GM12878 (cell line): Measurements from ENCODE around the gene FANCI. TPM values are rescaled to one million over a fixed set of nuclear protein-coding genes. Genes with fewer than 3 reads are reported as not detected.

Experiments
- ATAC-seq: fragments of 200-7000 bp; cut with Tn5 transposase; 3 replicates; pipeline ENCODE4 v1.9.1; 2020; ENCODE audit warnings: mild to moderate bottlenecking, moderate library complexity
- BruUV-seq: library from RNA; stranded (reverse); fragments of 400-500 nt; replicated peaks from 2 replicates; lab custom pipeline; 2021; lab: Mats Ljungman, UMichigan
- CTCF ChIA-PET: fragments of 300-600 bp; sonication (Branson Sonifier 250); formaldehyde crosslinking; extraction: SDS; loops from one replicate; lab custom pipeline; 2021; ENCODE audit warnings: inconsistent platforms; lab: Yijun Ruan, JAX
- POLR2A ChIA-PET: fragments of 350-600 bp; formaldehyde crosslinking; extraction: SDS; loops from one replicate; lab custom pipeline; 2021; ENCODE audit warnings: inconsistent platforms; lab: Charles Lee
- RAD21 ChIA-PET: fragments of 300-600 bp; sonication (Branson Sonifier 250); formaldehyde crosslinking; loops from one replicate; lab custom pipeline; 2023; ENCODE audit warnings: antibody characterized with exemption; ENCODE audit not compliant: unreplicated experiment; lab: Charles Lee
- SMC1A ChIA-PET: fragments of 300-600 bp; sonication (Branson Sonifier 250); formaldehyde crosslinking; loops from one replicate; lab custom pipeline; 2023; ENCODE audit not compliant: unreplicated experiment, uncharacterized antibody; lab: Charles Lee
- DNase-seq: peaks from one replicate; pipeline ENCODE4 v3.0.0-alpha.2; 2011; ENCODE audit warnings: low read depth, low spot score
- FAIRE-seq: peaks from 3 replicates; lab custom pipeline; 2011; peaks lifted over from hg19 to GRCh38; lab: Jason Lieb, UNC
- H2AFZ ChIP-seq: 2 replicates; pipeline ENCODE4 v1.6.0; 2011; ENCODE audit warnings: low read depth, low read length, control low read depth; ENCODE audit not compliant: control insufficient read depth
- H3K27ac ChIP-seq: 2 replicates; pipeline ENCODE4 v1.5.1; 2011; ENCODE audit warnings: control low read depth; ENCODE audit not compliant: control insufficient read depth, insufficient read depth
- H3K27me3 ChIP-seq, 2 experiments: replicated peaks in 1 of 2; 2 replicates each; pipeline versions ENCODE4 v1.6.0 to v1.6.1; 2011; ENCODE audit warnings: low read length in 1 of 2; ENCODE audit not compliant: control insufficient read depth in 2 of 2, insufficient read depth in 2 of 2
- H3K36me3 ChIP-seq, 2 experiments: 2 replicates each; pipeline ENCODE4 v1.5.1; 2011; ENCODE audit warnings: low read length in 1 of 2; ENCODE audit not compliant: control insufficient read depth in 2 of 2, insufficient read depth in 2 of 2
- H3K4me1 ChIP-seq: 2 replicates; pipeline ENCODE4 v1.6.1; 2011; ENCODE audit warnings: mild to moderate bottlenecking, low read length, moderate library complexity, mixed read lengths; ENCODE audit not compliant: control insufficient read depth, insufficient read depth
- H3K4me2 ChIP-seq: 2 replicates; pipeline ENCODE4 v1.6.0; 2011; ENCODE audit warnings: control low read depth; ENCODE audit not compliant: control insufficient read depth, insufficient read depth
- H3K4me3 ChIP-seq: fragments of 200-600 bp; sonication (generic); 2 replicates; pipeline ENCODE4 v1.5.1; 2016
- H3K79me2 ChIP-seq: 2 replicates; pipeline ENCODE4 v1.6.0; 2011; ENCODE audit warnings: low read length; ENCODE audit not compliant: control insufficient read depth, insufficient read depth
- H3K9ac ChIP-seq: 2 replicates; pipeline ENCODE4 v1.8.0; 2011; ENCODE audit warnings: low read length, control low read depth, mixed read lengths; ENCODE audit not compliant: control insufficient read depth, insufficient read depth
- H3K9me3 ChIP-seq: replicated peaks from 3 replicates; pipeline ENCODE4 v1.5.1; 2011; ENCODE audit warnings: mild to moderate bottlenecking, low read length; ENCODE audit not compliant: control insufficient read depth, insufficient read depth
- H4K20me1 ChIP-seq: 2 replicates; pipeline ENCODE4 v1.6.0; 2011; ENCODE audit not compliant: control insufficient read depth, insufficient read depth
- EZH2 ChIP-seq: IDR thresholded peaks from 2 replicates; pipeline ENCODE4 v1.6.1; 2012; ENCODE audit warnings: low read depth, mild to moderate bottlenecking, control low read depth, inconsistent platforms, low read length, borderline replicate concordance; ENCODE audit not compliant: control insufficient read depth
- FOS ChIP-seq: IDR thresholded peaks from 3 replicates; pipeline ENCODE4 v1.6.1; 2011; ENCODE audit warnings: borderline replicate concordance; ENCODE audit not compliant: insufficient read length; ENCODE audit errors: extremely low read depth
- NFYB ChIP-seq: IDR thresholded peaks from 2 replicates; pipeline ENCODE4 v1.6.1; 2011; ENCODE audit warnings: low read depth, mild to moderate bottlenecking, low read length, improper control_type of control experiment, moderate library complexity; ENCODE audit not compliant: insufficient read depth
- RELA ChIP-seq: fragments of 450-650 bp; IDR thresholded peaks from 2 replicates; pipeline ENCODE4 v1.8.0; 2014; ENCODE audit warnings: borderline replicate concordance; ENCODE audit not compliant: partially characterized antibody
- SUPT20H ChIP-seq: IDR thresholded peaks from 2 replicates; pipeline ENCODE4 v1.6.1; 2011; ENCODE audit warnings: low read depth, mild to moderate bottlenecking, low read length, moderate library complexity, borderline replicate concordance; ENCODE audit not compliant: control insufficient read depth
- YY1 ChIP-seq: IDR thresholded peaks from 2 replicates; pipeline ENCODE4 v1.6.1; 2011; ENCODE audit warnings: low read depth, mild to moderate bottlenecking, low read length
- WGBS: methylation state at CpG from one replicate; pipeline ENCODE4 v1.1.6; 2016; ENCODE audit warnings: low lambda C conversion rate; ENCODE audit not compliant: insufficient replicate concordance, insufficient coverage; ENCODE audit errors: missing lambda C conversion rate; 5-methylcytosine and 5-hydroxymethylcytosine counted together
- in situ Hi-C: fragments of 300-500 bp; cut with MboI; formaldehyde crosslinking; loops from 9 replicates; pipeline ENCODE4 v1.14.3; 2018; ENCODE audit warnings: mixed read lengths
- intact Hi-C: fragments of 100-400 bp; cut with micrococcal nuclease; formaldehyde crosslinking; loops from one replicate; pipeline ENCODE4 v1.14.2; 2022; ENCODE audit not compliant: unreplicated experiment
- polyA plus RNA-seq, 11 experiments: library from polyadenylated mRNA; depleted of rRNA in 4 of 11; unstranded in 6 of 11; stranded (reverse) in 5 of 11; fragments of >200 nt; fragmentation: Nextera tagmentation in 4 of 11; fragmentation: Illumina TruSeq in 1 of 11; extraction: Ambion mirVana in 4 of 11; extraction: Trizol in 1 of 11; gene quantifications; 1 replicate in 1 of 11; 2 replicates in 10 of 11; pipeline versions ENCODE4 v1.2.1 to v1.2.3, GENCODE V29; 2011 to 2016; ENCODE audit warnings: inconsistent platforms in 2 of 11, missing spikeins in 2 of 11, low read depth in 1 of 11
- total RNA-seq, 4 experiments: library from RNA; depleted of rRNA in 3 of 4; stranded (reverse); fragments of >200 nt in 3 of 4; fragmentation: Illumina TruSeq in 1 of 4; extraction: Trizol in 1 of 4; gene quantifications; 2 replicates each; pipeline versions ENCODE4 v1.2.1 to v1.2.3, GENCODE V29; 2013 to 2021
- TF ChIP-seq, protein P1 (sequence below): fragments of 450-650 bp; IDR thresholded peaks from 2 replicates; pipeline ENCODE4 v1.6.1; 2018; ENCODE audit warnings: borderline replicate concordance, mild to moderate bottlenecking; ENCODE audit not compliant: partially characterized antibody
- TF ChIP-seq, protein P2 (sequence below): IDR thresholded peaks from 2 replicates; pipeline ENCODE4 v1.6.1; 2012; ENCODE audit warnings: mild to moderate bottlenecking, low read depth, low read length

FANCI gene
- total and polyA plus RNA-seq, 10 of the 15 experiments (the other 5 are each of a cell fraction or from before 2014, with no cell fraction given), result 38.1 to 129 (median 82.4) TPM

DNA sequence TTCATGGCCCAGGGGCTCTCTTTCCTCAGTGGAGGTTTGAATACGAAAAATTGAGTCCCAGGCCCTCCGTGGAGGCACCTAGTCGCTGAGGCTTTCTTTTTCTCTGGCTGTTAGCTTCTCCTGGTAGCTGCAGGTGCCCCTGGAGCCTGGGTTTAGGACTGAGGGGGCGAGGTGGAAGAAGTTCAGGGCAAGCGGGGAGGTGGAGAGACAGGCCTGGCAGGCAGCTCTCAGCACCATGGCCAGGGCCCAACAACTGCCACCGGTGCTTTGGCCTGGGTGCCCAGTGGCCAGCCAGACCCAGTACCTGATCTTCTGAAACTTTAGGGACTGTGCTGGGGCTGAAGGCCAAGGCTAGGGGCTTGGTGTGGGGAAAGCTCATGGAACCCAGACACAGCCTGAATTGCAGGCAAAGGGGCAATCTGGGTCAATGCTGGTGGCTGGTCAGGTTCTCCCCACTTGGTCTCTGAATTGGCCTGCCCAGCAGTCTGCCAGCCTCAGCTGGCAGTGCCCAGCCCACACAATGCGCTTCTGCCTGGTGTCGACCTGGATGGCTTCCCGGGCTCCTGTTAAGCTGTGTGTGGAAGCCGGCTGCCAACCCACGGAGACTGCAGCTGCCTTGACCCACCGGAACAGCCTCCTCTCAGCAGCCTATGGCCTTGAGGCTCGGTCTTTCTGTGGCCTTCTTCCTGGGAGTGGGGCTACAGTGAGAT, 121.1 kb downstream of the FANCI start:
- H2AFZ ChIP-seq, result no peak overlapping the region
- H3K79me2 ChIP-seq, result no peaks in the 10 kb centered on the region
- no peaks in the 10 kb centered on the region for H3K4me1 ChIP-seq
- ChIA-PET SMC1A (no interaction called here), POLR2A (interaction anchor here (0.5 kb wide), 1 partner anchor 159 kb away, joined by 8 read pairs; no protein-coding TSS in a partner anchor)
- H3K27ac ChIP-seq, result no peak overlapping the region
- no peak for FAIRE-seq
- TF ChIP-seq, protein P1, sequence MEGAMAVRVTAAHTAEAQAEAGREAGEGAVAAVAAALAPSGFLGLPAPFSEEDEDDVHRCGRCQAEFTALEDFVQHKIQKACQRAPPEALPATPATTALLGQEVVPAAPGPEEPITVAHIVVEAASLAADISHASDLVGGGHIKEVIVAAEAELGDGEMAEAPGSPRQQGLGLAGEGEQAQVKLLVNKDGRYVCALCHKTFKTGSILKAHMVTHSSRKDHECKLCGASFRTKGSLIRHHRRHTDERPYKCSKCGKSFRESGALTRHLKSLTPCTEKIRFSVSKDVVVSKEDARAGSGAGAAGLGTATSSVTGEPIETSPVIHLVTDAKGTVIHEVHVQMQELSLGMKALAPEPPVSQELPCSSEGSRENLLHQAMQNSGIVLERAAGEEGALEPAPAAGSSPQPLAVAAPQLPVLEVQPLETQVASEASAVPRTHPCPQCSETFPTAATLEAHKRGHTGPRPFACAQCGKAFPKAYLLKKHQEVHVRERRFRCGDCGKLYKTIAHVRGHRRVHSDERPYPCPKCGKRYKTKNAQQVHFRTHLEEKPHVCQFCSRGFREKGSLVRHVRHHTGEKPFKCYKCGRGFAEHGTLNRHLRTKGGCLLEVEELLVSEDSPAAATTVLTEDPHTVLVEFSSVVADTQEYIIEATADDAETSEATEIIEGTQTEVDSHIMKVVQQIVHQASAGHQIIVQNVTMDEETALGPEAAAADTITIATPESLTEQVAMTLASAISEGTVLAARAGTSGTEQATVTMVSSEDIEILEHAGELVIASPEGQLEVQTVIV, result no peak
- TF ChIP-seq EZH2 (no peak), RELA (no peak), YY1 (no peak), FOS (no peak), SUPT20H (no peak), NFYB (no peak)
- TF ChIP-seq, protein P2, sequence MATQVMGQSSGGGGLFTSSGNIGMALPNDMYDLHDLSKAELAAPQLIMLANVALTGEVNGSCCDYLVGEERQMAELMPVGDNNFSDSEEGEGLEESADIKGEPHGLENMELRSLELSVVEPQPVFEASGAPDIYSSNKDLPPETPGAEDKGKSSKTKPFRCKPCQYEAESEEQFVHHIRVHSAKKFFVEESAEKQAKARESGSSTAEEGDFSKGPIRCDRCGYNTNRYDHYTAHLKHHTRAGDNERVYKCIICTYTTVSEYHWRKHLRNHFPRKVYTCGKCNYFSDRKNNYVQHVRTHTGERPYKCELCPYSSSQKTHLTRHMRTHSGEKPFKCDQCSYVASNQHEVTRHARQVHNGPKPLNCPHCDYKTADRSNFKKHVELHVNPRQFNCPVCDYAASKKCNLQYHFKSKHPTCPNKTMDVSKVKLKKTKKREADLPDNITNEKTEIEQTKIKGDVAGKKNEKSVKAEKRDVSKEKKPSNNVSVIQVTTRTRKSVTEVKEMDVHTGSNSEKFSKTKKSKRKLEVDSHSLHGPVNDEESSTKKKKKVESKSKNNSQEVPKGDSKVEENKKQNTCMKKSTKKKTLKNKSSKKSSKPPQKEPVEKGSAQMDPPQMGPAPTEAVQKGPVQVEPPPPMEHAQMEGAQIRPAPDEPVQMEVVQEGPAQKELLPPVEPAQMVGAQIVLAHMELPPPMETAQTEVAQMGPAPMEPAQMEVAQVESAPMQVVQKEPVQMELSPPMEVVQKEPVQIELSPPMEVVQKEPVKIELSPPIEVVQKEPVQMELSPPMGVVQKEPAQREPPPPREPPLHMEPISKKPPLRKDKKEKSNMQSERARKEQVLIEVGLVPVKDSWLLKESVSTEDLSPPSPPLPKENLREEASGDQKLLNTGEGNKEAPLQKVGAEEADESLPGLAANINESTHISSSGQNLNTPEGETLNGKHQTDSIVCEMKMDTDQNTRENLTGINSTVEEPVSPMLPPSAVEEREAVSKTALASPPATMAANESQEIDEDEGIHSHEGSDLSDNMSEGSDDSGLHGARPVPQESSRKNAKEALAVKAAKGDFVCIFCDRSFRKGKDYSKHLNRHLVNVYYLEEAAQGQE, result peak; percentile 65; the same call in 1 of the 2 replicates
- TF ChIP-seq, all 136 proteins: peak for 1
- CTCF ChIA-PET, result interaction anchor here (0.6 to 1.0 kb wide), 2 partner anchors 65 to 1474 kb away, joined by 3 read pairs; no protein-coding TSS in a partner anchor
- Histone ChIP-seq H3K27me3 (peaks cover 24 to 33% of the 10 kb centered on the region in 2 experiments), H3K4me3 (no peak overlapping the region), H3K36me3 (no peaks in the 10 kb centered on the region), H4K20me1 (no peaks in the 10 kb centered on the region), H3K9me3 (no peaks in the 10 kb centered on the region), H3K9ac (no peak overlapping the region), H3K4me2 (no peak overlapping the region)
- intact Hi-C loops, result no loop called here
- ATAC-seq (no peak), DNase-seq (no peak)
- BruUV-seq, result no TSS peak
- WGBS, result 20% methylated on average over 13 of the region's 13 CpGs
- in situ Hi-C loops, result loop anchor here (5.0 kb wide), 1 partner anchor 67 kb away; no protein-coding TSS in a partner anchor
- RAD21 ChIA-PET, result no interaction called here
